Pons (tissue), 1 donor: Measurements from ENCODE around the gene GLYAT.
"Not testable (repeated sequence)": the region's sequence is repeated elsewhere in the genome, so short reads cannot be mapped to it uniquely, and the experiment has no call there.

ENCODE experiments used
- DNase-seq: peaks from one replicate; pipeline ENCODE4 v3.0.0-alpha.2; 2016; ENCODE audit warnings: low spot score

GLYAT gene

DNA sequence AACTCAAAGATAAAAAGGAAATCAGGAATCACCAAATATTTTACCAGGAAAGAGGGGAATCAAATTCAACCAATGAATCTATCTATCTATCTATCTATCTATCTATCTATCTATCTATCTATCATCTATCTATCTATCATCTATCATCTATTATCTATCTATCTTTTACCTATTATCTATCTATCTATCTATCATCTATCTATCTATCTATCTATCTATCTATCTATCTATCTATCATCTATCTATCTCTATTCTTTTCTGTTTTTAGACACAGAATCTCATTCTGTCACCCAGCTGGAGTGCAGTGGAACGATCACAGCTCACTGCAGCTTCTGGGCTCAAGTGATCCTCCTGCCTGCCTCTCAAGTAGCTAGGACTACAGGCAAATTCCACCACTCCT is 54.2 kb downstream of the GLYAT start:
- not testable (repeated sequence) for DNase-seq

- DNase-seq, result no peak
Measured at GRCh38 chr11:58676563-58677135, 55.1 kb downstream of the GLYAT start.

- peak; percentile 68 for DNase-seq
Measured at GRCh38 chr11:58675334-58676155, 56.2 kb downstream of the GLYAT start.

DNA sequence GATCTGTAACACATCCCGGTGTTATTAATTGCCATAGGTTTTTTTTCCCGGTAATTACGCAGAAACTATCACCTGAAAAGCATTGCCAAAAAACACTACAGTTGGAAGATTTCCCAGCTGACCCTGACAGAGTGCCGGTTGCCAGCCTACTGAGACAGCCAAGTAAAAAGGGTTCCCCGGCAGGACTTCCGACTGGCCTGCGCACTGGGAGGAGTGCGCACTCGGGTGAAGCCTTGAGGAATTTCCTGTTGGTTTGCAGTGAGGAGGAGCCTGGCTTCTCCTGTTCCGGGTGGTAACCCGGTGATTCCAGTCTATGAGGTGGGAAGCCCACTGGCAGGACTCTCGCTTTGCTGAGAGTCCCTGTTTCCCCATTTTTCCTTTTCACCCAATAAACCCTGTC is 57.1 kb downstream of the GLYAT start:
- no peak for DNase-seq

GRCh38 chr11:58671983-58672633 is 59.6 kb downstream of the GLYAT start:
- DNase-seq, result no peak

DNA sequence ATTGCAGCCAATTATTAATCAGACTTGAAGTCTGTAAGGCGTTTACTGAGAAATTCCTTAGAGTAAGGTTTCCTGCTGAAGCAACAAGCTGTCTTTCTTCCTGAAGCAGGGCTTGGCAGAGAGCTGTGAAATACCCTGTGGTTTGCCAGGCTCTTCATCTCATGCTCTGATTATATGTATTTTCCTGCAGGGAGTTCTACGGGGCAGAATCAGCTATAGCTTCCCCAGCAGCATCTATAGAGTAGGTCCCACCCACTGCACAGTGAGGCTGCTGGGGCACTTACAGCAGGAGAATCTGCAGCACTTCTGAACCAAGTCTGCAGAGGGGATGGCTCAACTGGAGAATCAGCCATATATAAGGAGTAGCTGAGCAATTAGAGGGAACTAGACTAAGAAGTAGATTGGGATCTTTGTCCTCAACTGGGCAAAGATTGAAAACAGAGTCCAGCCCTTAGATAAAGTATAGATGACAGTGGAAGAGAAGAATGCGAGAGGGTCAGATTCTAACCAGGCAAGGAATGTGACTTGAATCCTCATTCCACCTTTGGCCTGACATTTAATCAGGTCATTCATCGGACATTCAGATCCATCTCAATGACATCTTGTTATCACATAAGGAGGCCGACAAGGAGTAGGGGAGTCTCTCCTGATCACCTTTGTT is 71.7 kb downstream of the GLYAT start:
- no peak for DNase-seq

- DNase-seq, result no peak
Measured at GRCh38 chr11:58659404-58659803, 72.3 kb downstream of the GLYAT start.
